ENCODE data around the gene PDF.
A peak's percentile ranks its signal among the peaks of the same experiment; 100 is the strongest.
"Not testable (repeated sequence)": the region's sequence is repeated elsewhere in the genome, so short reads cannot be mapped to it uniquely, and the experiment has no call there.

Gene PDF, protein sequence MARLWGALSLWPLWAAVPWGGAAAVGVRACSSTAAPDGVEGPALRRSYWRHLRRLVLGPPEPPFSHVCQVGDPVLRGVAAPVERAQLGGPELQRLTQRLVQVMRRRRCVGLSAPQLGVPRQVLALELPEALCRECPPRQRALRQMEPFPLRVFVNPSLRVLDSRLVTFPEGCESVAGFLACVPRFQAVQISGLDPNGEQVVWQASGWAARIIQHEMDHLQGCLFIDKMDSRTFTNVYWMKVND

DNA sequence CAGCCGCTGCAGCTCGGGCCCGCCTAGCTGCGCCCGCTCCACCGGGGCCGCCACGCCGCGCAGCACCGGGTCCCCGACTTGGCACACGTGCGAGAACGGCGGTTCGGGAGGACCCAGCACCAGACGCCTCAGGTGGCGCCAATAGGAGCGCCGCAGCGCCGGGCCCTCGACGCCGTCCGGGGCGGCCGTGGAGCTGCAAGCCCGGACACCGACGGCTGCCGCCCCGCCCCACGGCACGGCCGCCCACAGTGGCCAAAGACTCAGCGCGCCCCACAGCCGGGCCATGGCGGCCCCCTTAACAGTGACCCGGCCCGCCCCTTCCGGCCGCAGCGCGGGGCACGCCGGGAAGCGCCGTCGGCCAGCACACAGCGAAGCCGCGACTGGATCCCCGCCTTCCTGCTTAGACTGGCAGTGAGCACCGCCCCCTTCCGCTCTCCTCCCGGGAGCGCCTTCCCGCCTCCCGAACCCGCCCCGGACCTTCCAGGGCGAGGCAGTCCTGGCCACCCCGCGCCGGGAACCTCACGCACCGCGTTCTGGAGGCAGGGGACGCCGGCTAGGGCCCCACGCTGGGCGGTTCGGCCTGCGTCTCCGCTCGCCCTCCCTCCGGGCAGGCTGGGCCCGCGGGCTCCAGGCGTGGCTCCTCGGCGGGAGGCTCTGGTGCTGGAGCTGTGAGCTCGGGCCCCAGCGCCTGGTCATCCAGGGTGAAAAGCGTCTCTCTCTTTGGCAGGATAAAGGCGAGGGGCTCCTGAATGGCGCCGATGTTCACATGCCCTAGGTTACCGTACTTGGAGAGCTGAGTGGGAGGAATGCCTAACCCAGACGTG lies at the start of gene PDF:
Gene PDF (minus strand): TSS at position 303 of the 824 bp plus-strand sequence. CDS start 18 bp downstream, at position 285.
- DNase-seq (ENCODE audit: low spot score): peak; percentile 93

DNA sequence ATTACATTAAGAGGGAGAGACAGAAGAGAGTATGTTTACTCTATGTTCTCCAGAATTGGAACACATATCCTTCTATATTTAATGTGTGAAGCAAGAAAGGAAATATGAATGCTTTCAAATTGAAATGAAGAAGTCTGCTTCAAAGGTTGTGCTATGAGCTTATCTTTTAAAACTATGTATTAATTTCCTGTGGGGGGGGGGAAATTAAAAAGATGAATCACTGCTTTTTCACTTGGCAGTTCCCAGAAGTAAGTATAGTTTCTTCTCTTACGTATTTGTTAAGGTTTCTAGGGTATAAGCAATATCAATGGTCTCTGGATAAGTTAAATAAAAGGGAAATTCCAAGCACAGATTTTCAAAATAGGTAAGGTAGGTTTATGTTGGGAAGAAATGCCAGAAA lies 48.4 kb upstream of the PDF start:
- DNase-seq (ENCODE audit: low spot score): no peak

DNA sequence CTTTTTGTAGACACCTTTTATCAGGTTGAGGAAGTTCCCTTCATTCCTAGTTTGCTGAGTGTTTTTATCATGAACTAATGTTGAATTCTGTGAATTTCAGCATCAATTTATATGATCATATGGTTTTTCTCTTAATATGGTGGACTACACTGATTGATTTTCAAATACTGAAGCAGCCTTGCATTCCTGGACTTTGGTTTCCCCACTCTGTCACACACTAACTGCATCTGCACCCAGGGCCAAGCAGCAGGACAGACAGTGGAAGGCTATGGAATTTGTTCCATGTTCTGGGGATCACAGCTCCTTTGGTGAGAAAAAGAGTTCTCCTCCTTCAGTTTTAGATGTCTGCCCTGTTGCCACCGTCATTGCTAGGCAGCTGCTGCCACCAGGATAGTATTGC lies 47.6 kb upstream of the PDF start:
- no peak for DNase-seq (ENCODE audit: low spot score)

DNA sequence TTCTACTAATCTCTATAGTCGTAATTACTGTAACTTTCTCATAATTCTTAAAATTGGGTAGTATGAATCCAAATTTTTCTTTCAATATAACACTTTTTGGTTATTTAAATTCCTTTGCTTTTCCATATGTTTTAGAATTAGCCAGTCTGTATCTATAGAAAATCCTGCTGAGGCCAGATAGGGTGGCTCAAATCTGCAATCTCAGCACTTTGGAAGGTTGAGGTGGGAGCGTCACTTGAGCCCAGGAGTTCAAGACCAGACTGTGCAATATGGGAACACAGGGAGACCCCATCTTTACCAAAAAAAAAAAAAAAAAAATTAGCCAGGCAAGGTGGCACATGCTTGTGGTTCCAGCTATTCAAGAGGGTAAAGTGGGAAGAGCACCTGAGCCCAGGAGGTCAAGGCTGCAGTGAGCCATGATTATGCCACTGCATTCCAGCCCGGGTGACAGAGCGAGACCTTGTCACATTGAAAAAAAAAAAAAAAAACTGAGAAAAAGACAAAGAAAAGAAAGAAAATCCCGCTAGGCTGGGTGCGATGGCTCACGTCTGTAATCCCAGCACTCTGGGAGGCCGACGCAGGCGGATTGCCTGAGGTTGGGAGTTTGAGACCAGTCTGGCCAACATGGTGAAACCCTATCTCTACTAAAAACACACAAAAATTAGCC lies 46.1 kb upstream of the PDF start:
- no peak for DNase-seq (ENCODE audit: low spot score)

DNA sequence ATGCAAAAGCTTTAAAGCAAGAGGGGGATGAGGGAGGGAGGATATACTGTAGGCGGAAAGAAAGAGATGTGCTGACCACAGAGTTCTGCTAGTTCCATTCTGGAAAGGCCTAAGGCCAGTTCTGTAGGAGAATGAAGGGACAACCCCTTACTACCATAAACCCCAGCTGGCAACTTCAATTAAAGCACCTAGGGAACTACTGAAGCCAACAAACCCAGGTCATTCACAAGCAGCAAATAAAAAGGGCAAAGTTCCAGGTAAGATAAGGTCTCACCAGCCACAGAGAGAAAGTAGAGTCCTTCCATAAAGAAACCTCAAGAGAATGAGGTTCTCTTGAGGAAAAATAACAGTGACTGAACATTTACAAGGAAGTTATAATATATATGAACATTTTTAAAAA lies 42.6 kb upstream of the PDF start:
- no peak for DNase-seq (ENCODE audit: low spot score)

DNA sequence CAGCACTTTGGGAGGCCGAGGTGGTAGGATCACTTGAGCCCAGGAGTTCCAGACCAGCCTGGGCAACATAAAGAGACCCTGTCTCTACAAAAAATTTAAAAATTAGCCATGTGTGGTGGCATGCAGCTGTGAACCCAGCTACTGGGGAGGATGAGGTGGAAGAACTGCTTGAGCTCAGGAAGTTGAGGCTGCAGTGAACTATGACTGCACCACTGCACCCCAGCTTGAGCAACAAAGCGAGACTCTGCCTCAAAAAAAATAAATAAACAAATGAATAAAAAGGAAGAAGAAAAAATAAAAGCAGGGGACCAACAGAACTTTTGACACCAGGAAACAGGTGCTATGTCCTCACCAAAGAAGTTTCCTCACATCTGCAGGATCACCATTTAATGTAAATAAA lies 41.2 kb upstream of the PDF start:
- no peak for DNase-seq (ENCODE audit: low spot score)

DNA sequence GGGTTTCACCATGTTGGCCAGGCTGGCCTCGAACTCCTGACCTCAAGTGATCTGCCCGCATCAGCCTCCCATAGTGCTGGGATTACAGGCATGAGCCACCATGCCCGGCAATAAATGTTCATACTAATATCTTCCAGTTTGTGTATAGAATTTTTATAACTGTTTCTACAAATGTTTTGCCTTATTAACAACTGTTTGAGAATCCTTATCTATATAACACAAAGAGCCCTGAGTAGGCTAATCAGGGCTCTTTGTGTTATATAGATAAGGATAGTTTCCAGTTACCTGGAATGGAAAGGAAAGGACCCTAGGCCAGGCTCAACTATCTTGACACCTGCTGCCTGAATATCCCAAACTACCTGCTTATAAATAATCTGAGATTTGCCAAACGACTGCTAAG lies 38.5 kb upstream of the PDF start:
- DNase-seq (ENCODE audit: low spot score): no peak

DNA sequence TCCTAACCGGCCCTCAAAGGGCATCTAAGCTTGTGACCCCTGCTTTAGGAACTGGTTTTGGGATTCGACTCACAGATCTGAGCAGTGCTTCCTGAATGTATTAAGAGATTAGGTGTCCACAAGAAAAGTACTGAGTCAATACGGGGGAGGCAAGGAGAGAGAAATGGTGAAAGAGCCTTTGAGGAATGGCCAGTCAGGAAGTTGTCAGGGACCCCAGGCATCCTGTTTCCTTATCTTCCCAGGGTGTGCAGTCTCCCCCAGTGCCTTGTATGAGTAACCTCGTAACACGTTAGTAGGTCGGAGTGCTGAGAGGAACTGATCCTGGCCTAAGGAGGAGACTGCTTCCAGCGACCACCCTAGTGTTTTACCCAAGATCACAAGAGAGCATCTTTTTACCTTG lies 37.6 kb upstream of the PDF start:
- DNase-seq (ENCODE audit: low spot score): no peak

DNA sequence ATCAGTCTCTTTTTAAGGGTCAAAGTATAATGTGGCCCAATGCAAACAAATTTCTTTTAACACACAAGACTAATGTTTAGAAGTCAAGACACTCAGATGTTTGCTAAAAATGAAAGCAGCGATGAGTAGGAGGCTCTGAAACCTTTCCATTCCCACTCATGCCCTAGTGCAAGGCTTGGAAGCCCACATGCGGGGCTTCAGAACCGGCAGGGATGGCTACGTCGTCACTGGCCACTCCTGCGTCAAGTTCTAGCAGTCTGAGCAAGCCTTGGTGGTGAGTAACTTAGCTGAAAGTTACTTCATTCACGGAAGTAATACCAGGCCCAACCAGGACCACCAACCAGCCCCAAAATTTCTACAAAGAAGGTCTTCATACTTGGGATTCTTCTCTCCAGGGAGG lies 36.0 kb upstream of the PDF start:
- no peak for DNase-seq (ENCODE audit: low spot score)

DNA sequence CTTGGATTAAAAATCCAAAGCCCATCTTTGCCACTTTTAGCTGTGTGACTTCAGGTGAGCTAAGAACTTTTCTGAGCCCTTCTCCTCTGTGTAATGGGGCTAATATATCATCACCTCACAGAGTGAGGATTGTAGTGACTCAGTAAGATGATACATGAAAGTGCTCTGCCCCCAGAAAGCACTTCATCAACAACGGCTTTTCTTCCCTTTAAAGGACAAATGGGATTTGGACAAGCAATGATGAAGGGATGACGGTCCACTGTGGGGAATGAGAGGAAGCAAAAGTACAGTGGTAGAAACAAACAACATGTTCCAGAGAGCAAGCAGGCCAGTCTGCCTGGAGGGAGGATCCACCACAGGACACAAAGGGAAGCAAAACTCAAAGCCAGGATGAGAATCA lies 35.5 kb upstream of the PDF start:
- DNase-seq (ENCODE audit: low spot score): no peak

DNA sequence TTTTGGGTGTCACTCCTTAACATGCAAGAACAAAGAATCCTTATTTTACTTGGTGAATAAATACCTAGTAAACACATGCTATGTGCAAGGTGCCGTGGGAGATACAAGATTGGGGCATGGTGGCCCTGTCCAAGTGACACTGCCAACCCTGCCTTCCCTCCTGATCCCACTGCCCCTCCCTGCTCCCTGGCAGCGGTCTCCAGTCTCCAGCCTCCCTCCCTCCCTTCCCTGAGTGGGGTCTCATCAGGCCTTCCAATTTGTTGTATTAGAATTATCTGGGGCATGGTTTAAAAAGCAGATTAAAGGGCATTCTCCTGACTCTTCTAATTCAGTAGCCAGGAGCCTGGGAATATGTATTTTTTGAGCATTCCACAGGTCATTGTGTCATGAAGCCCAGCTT lies 33.7 kb upstream of the PDF start:
- DNase-seq (ENCODE audit: low spot score): no peak

DNA sequence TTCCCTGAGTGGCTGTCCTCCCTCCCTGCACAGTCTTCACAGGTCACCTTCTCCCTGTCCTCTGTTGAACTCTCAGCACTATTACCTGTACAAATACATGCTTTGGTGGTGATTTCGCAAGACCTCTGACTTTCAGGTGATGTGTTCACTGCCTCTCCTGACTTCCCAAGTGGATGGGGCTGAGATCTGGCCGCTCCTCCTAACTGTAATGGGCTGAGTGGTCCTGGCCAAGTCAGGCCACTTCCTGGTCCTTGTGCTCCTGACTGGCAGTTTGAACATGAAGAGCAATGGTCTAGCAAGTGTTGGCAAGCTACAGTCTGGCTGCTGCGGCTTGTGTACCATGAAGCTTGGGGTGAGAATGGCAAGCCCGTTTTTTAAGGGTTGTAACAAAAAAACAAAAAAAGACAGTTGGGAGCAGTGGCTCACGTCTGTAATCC lies 32.9 kb upstream of the PDF start:
- no peak for DNase-seq (ENCODE audit: low spot score)

DNA sequence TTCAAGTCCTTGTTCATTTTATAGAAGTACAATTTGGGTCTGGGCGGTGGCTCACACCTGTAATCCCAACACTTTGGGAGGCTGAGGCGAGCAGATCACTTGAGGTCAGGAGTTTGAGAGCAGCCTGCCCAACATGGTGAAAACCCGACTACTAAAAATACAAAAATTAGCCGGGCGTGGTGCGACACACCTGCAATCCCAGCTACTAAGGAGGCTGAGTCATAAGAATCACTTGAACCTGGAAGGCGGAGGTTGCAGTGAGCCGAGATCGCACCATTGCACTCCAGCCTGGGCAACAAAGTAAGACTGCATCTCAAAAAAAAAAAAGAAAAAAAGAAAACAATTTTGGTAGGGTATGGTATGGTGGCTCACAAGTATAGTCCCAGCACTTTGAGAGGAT lies 29.7 kb upstream of the PDF start:
- DNase-seq (ENCODE audit: low spot score): not testable (repeated sequence)

DNA sequence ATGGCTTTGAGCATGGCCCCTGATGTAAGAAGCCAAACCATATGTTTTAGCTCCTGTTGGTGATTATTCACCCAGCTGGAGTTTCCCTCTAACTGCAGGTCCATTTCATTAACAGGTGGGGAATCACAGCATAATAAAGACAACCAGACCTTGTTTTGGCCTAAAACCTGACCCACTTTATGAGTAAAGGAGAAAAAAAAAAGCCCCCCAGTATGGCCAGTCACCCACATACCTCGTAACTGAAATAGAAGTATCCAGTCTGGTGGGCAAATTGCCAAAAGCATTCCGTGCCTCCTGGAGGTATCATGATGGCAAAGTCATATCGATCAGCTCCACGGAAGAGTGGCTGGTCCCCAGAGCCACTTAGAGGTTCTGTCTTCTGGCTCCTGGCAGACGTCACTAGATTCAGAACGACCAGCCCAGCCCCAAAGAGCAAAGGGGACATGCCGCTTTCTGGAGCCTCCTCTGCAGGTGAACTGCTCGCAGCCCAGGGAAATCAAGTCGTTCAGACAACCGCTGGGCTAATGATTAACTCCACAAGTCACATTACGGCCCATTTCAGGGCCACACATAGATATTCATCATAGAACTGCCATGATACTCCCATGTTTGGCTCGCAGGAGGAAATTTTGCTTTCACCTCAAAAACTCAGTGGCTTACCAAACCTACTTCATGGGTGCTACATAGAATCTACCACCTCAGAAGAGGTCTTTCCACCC lies 21.1 kb upstream of the PDF start, which contains the start of gene TMED6:
Gene TMED6 (minus strand): TSS at position 478 of the 719 bp plus-strand sequence. CDS start 33 bp downstream, at position 445.
- no peak for DNase-seq (ENCODE audit: low spot score)

DNA sequence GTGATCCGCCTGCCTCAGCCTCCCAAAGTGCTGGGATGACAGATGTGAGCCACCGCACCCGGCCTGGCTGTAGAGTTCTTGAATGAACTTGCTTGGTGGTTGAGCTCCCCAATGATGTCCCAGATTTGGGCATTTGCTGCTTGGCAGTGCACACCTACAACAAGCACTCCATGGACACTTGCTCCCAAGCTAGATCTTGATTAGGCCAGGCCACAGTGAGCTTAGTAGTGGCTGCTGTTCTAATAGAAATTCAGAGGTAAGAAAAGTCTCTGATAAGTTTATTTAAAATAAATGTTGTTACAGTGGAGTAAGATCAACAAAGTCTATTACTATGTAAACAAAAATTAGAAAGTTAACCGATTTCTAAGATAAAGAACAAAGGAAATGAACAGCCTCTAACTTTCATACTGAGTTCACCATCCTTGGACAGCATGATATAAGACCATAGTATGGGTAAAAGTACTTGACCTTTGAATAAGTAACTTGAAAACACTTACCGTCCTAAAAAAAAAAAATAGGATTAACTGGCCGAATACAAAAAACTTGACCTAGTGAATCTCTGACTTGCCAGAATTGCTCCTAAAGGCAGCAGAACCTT lies 20.2 kb upstream of the PDF start:
- no peak for DNase-seq (ENCODE audit: low spot score)

DNA sequence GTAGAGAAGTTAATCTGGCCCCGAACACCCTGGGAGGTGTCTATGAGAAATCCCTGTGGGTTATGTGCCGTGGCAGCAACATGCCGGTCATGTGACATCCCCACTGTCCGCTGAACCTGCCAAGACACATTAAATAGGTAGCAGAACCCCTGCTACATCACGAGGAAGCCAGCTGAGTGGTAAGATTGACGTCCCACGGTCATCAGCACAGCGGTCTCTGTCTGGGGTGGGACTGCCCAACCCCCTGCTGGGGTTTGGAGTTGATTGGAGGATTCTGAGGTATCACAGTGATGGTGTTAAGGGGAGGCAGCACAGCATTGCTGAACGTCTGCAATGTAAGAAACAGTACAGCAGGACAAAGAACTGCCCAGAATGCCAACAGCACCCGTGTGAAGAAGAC lies 19.1 kb upstream of the PDF start:
- DNase-seq (ENCODE audit: low spot score): no peak

DNA sequence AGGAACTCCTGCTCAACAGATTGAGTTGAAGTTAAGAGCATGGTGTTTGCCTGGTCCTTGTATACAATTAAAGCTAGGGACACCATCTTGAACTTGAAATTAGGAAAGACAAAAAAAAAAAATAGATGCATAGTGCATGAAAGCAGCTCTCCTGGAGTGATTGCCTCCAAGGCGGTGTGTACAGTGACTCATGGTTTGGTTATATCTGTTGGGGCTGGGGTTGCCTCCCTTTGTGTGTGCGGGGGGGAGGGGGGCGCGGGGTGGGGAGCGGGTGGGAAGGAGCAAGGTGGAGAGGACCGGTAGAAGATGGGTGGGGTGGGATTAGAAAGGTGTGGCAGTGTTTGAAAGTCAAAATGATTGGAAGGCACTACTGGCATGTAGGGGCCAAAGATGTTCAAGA lies 17.8 kb upstream of the PDF start:
- no peak for DNase-seq (ENCODE audit: low spot score)

DNA sequence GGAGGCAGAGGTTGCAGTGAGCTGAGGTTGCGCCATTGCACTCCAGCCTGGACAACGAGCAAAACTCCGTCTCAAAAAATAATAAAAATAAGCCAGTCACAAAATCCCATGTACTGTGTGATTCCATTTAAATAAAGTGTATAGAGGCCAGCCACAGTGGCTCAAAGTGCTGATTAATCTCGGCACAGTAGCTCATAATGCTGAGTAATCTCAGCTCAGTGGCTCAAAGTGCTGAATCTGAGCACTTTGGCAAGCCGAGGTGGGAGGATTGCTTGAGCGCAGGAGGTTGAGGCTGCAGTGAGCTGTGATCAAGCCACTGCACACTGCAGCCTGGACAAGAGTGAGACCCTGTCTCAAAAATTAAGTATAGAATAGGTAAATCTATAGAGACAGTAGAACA lies 16.3 kb upstream of the PDF start:
- no peak for DNase-seq (ENCODE audit: low spot score)

DNA sequence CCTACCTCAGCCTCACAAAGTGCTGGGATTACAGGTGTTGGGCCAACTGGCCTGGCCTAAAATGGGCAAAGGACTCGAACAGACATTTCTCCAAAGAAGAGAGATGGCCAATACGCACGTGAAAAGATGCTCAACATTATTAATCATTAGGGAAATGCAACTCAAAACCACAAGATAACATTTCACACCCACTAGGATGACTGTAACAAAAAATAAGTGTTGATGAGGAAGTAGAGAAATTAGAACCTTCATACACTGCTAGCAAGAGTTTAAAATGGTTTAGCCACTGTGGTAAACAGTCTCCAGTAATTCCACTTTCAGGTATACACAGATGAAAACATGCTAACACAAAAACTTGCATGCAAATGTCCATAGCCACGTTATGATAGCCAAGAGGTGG lies 15.5 kb upstream of the PDF start:
- no peak for DNase-seq (ENCODE audit: low spot score)

DNA sequence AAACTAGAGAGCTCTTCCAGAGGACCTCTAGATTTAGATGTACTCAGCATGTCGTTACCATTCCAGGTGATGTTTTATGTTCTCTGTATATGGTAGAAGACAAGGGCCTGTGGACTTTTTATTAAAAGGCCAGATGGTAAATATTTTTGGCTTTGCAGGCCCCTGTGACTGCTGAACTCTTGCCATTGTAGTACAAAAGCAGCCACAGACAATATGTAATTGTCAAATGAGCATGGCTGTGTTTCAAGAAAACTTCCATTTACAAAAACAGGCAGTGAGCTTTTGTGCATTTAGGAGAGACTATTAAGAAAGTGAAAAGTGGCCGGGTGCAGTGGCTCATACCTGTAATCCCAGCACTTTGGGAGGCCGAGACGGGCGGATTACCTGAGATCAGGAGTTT lies 13.8 kb upstream of the PDF start:
- DNase-seq (ENCODE audit: low spot score): no peak

DNA sequence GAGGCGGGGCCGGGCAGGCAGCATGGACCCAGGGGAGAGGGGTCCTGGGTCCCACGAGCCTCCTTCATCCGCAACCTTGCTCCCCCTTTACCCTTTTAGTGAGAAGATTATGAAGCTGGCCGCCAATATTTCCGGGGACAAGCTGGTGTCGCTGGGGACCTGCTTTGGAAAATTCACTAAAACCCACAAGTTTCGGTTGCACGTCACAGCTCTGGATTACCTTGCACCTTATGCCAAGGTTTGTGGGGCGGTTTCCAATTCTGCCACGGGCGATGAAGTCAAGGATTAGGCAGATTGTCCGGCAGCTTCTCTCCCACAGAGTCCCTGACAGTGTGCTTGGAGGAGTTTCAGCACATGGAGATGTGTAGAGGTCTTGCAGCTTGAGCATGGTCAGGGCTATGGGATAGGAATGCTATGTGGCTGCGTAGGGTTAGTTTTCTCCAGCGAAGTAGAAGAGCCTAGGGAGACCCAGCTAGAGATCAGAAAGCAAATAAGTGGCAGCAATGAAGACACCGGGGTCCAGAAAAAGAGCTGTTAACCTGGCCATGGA lies 9.8 kb upstream of the PDF start:
- DNase-seq (ENCODE audit: low spot score): no peak
